A673 (cell line): ENCODE measurements around the gene PES1. TPM values are rescaled to one million over a fixed set of nuclear protein-coding genes. Genes with fewer than 3 reads are reported as not detected.
"Not testable (repeated sequence)": the region's sequence is repeated elsewhere in the genome, so short reads cannot be mapped to it uniquely, and the experiment has no call there.

ENCODE experiments used
- BruUV-seq: library from RNA; stranded (reverse); fragments of 400-500 nt; replicated peaks from 2 replicates; lab custom pipeline; 2021; lab: Mats Ljungman, UMichigan
- CTCF ChIA-PET: fragments of 300-600 bp; sonication (Branson Sonifier 250); formaldehyde crosslinking; loops from one replicate; lab custom pipeline; 2022; ENCODE audit warnings: antibody characterized with exemption; lab: Charles Lee
- POLR2A ChIA-PET: fragments of 300-600 bp; sonication (Branson Sonifier 250); formaldehyde crosslinking; loops from one replicate; lab custom pipeline; 2022; ENCODE audit warnings: antibody characterized with exemption; ENCODE audit not compliant: low non-redundant PET; lab: Charles Lee
- DNase-seq: peaks from one replicate; pipeline ENCODE4 v3.0.0-alpha.2; 2015; ENCODE audit warnings: low spot score
- H3K27ac ChIP-seq: fragments of 200-600 bp; sonication (generic); 2 replicates; pipeline ENCODE4 v1.5.1; 2016; ENCODE audit warnings: mixed run types, low read depth, mild to moderate bottlenecking, mixed read lengths, antibody characterized with exemption, low read length; ENCODE audit not compliant: poor library complexity, severe bottlenecking
- H3K27me3 ChIP-seq: fragments of 200-600 bp; sonication (generic); replicated peaks from 2 replicates; pipeline ENCODE4 v1.6.1; 2017; ENCODE audit warnings: mixed run types, low read depth, mild to moderate bottlenecking, mixed read lengths, antibody characterized with exemption, low read length; ENCODE audit not compliant: insufficient read depth, poor library complexity
- H3K36me3 ChIP-seq: fragments of 200-600 bp; sonication (generic); 2 replicates; pipeline ENCODE4 v1.6.1; 2016; ENCODE audit warnings: mixed run types, mild to moderate bottlenecking, mixed read lengths, antibody characterized with exemption, low read length; ENCODE audit not compliant: insufficient read depth, poor library complexity, severe bottlenecking
- H3K4me1 ChIP-seq: fragments of 200-600 bp; sonication (generic); 2 replicates; pipeline ENCODE4 v1.6.1; 2017; ENCODE audit warnings: mixed run types, mild to moderate bottlenecking, mixed read lengths, antibody characterized with exemption, low read length; ENCODE audit not compliant: insufficient read depth, poor library complexity, severe bottlenecking
- H3K4me3 ChIP-seq: fragments of 200-600 bp; sonication (generic); 2 replicates; pipeline ENCODE4 v1.5.1; 2016; ENCODE audit warnings: low read depth, mixed run types, mild to moderate bottlenecking, mixed read lengths, low read length; ENCODE audit not compliant: poor library complexity, severe bottlenecking
- H3K9me3 ChIP-seq: fragments of 200-600 bp; sonication (generic); 2 replicates; pipeline ENCODE4 v1.6.1; 2016; ENCODE audit warnings: mixed run types, low read depth, mild to moderate bottlenecking, mixed read lengths, antibody characterized with exemption, low read length; ENCODE audit not compliant: poor library complexity, severe bottlenecking
- CTCF ChIP-seq: fragments of 300-800, 200-600 bp; sonication (generic); conservative IDR thresholded peaks from 2 replicates; pipeline ENCODE4 v1.5.1; 2017; ENCODE audit warnings: low read depth, mild to moderate bottlenecking, antibody characterized with exemption, low read length, moderate library complexity, mixed read lengths
- EZH2 ChIP-seq: fragments of 200-600 bp; sonication (generic); IDR thresholded peaks from 2 replicates; pipeline ENCODE4 v1.6.1; 2017; ENCODE audit warnings: borderline replicate concordance, low read depth, mild to moderate bottlenecking, mixed read lengths, antibody characterized with exemption, low read length; ENCODE audit not compliant: poor library complexity, severe bottlenecking
- intact Hi-C: fragments of 100-400 bp; cut with micrococcal nuclease; formaldehyde crosslinking; loops from one replicate; pipeline ENCODE4 v1.10.0; 2022; ENCODE audit not compliant: unreplicated experiment
- total RNA-seq: library from RNA; stranded (reverse); gene quantifications from 2 replicates; pipeline ENCODE4 v1.2.3, GENCODE V29; 2021

Gene PES1
- total RNA-seq, 1 experiment from 2014 or later = 175 TPM

GRCh38 chr22:30546616-30547015, 45.1 kb downstream of the PES1 start, which contains the start of gene SEC14L6:
Gene SEC14L6 (minus strand): TSS chr22:30546741. CDS start chr22:30546682, 59 bp downstream.
- Histone ChIP-seq H3K36me3 (no peaks in the 10 kb centered on the region), H3K27me3 (peaks cover 10% of the 10 kb centered on the region), H3K4me3 (no peak within 1 kb of the TSS), H3K27ac (no peak within 1 kb of the TSS), H3K4me1 (no peaks in the 10 kb centered on the region), H3K9me3 (no peaks in the 10 kb centered on the region)
- no peak for DNase-seq
- BruUV-seq = no TSS peak
- TF ChIP-seq EZH2 (no peak), CTCF (no peak)
- ChIA-PET CTCF (no interaction called here), POLR2A (no interaction called here)
- intact Hi-C loops = no loop called here

- H3K4me1 ChIP-seq = no peaks in the 10 kb centered on the region
- no peaks in the 10 kb centered on the region for H3K9me3 ChIP-seq
- TF ChIP-seq EZH2 (no peak), CTCF (no peak)
- peaks cover 14% of the 10 kb centered on the region for H3K27me3 ChIP-seq
- no peak overlapping the region for H3K4me3 ChIP-seq
- no peak for DNase-seq
- no peaks in the 10 kb centered on the region for H3K36me3 ChIP-seq
- ChIA-PET CTCF (no interaction called here), POLR2A (no interaction called here)
- H3K27ac ChIP-seq = no peak overlapping the region
- BruUV-seq = no TSS peak
- intact Hi-C loops = no loop called here
These were observed 48.9 kb downstream of the PES1 start for GRCh38 chr22:30542811-30543188.

- H3K27me3 ChIP-seq = peaks cover 14% of the 10 kb centered on the region
- no peaks in the 10 kb centered on the region for H3K4me1 ChIP-seq
- H3K9me3 ChIP-seq = no peaks in the 10 kb centered on the region
- ChIA-PET CTCF (interaction anchor here (1.1 kb wide), 1 partner anchor 93 kb away, joined by 5 read pairs; no protein-coding TSS in a partner anchor), POLR2A (no interaction called here)
- TF ChIP-seq CTCF (no peak), EZH2 (no peak)
- no peak overlapping the region for H3K4me3 ChIP-seq
- intact Hi-C loops = no loop called here
- no peak overlapping the region for H3K27ac ChIP-seq
- BruUV-seq = no TSS peak
- H3K36me3 ChIP-seq = no peaks in the 10 kb centered on the region
- DNase-seq = no peak
These were observed 49.5 kb downstream of the PES1 start for GRCh38 chr22:30541961-30542810.

- CTCF ChIA-PET = interaction anchor here (1.1 kb wide), 1 partner anchor 93 kb away, joined by 5 read pairs; no protein-coding TSS in a partner anchor
- BruUV-seq = not testable (repeated sequence)
These were observed 50.2 kb downstream of the PES1 start for GRCh38 chr22:30541511-30541910.

More at GRCh38 chr22:30541511-30541910, 50.2 kb downstream of the PES1 start:
- DNase-seq, H3K4me1 ChIP-seq, intact Hi-C loops, H3K27ac ChIP-seq, H3K36me3 ChIP-seq, H3K4me3 ChIP-seq, H3K9me3 ChIP-seq, POLR2A ChIA-PET: not testable (repeated sequence)
- H3K27me3 ChIP-seq = peaks cover 14% of the 10 kb centered on the region
